Skeletal muscle satellite cell (primary cell): Measurements from ENCODE around the gene ZFAND3.

Source experiments
- H3K27me3 ChIP-seq: 2 replicates; pipeline ENCODE4 v1.7.0; 2013; ENCODE audit warnings: low read length; ENCODE audit not compliant: control insufficient read depth, insufficient read depth
- H3K36me3 ChIP-seq: 2 replicates; pipeline ENCODE4 v1.7.0; 2013; ENCODE audit warnings: mild to moderate bottlenecking, control low read depth, low read length; ENCODE audit not compliant: insufficient read depth
- H3K4me1 ChIP-seq: 2 replicates; pipeline ENCODE4 v1.7.0; 2013; ENCODE audit warnings: low read length; ENCODE audit not compliant: control insufficient read depth, insufficient read depth
- H3K4me2 ChIP-seq: 2 replicates; pipeline ENCODE4 v1.7.0; 2013; ENCODE audit warnings: mild to moderate bottlenecking, low read length
- H3K4me3 ChIP-seq: 2 replicates; pipeline ENCODE4 v1.7.0; 2013; ENCODE audit warnings: low read length
- H3K9ac ChIP-seq: 2 replicates; pipeline ENCODE4 v1.7.0; 2013; ENCODE audit warnings: mild to moderate bottlenecking, low read depth, low read length, moderate library complexity
- H3K9me3 ChIP-seq: replicated peaks from 2 replicates; pipeline ENCODE4 v1.7.0; 2013; ENCODE audit warnings: mild to moderate bottlenecking, control low read depth, low read length

The ZFAND3 gene

GRCh38 chr6:38157905-38158304, 338.4 kb downstream of the ZFAND3 start:
- Histone ChIP-seq H3K4me1 (peaks cover 12% of the 10 kb centered on the region), H3K36me3 (peaks cover 8% of the 10 kb centered on the region), H3K9ac (no peak overlapping the region), H3K9me3 (no peaks in the 10 kb centered on the region), H3K4me2 (no peak overlapping the region), H3K4me3 (no peak overlapping the region), H3K27me3 (no peaks in the 10 kb centered on the region)

GRCh38 chr6:38158762-38159350, 339.3 kb downstream of the ZFAND3 start:
- Histone ChIP-seq H3K4me3 (no peak overlapping the region), H3K36me3 (peaks cover 4% of the 10 kb centered on the region), H3K4me1 (peaks cover 12% of the 10 kb centered on the region), H3K9ac (no peak overlapping the region), H3K9me3 (no peaks in the 10 kb centered on the region), H3K4me2 (no peak overlapping the region), H3K27me3 (no peaks in the 10 kb centered on the region)

- H3K4me1 ChIP-seq = peaks cover 12% of the 10 kb centered on the region
- H3K36me3 ChIP-seq = peaks cover 3% of the 10 kb centered on the region
- H3K4me2 ChIP-seq = no peak overlapping the region
- no peak overlapping the region for H3K4me3 ChIP-seq
- no peaks in the 10 kb centered on the region for H3K9me3 ChIP-seq
- H3K27me3 ChIP-seq = no peaks in the 10 kb centered on the region
- no peak overlapping the region for H3K9ac ChIP-seq
Observed at GRCh38 chr6:38159596-38159995, 340.1 kb downstream of the ZFAND3 start.

- H3K27me3 ChIP-seq = no peaks in the 10 kb centered on the region
- peaks cover 5% of the 10 kb centered on the region for H3K4me1 ChIP-seq
- H3K4me3 ChIP-seq = no peak overlapping the region
- no peaks in the 10 kb centered on the region for H3K9me3 ChIP-seq
- H3K9ac ChIP-seq = no peak overlapping the region
- H3K4me2 ChIP-seq = no peak overlapping the region
- peaks cover 3% of the 10 kb centered on the region for H3K36me3 ChIP-seq
Observed at GRCh38 chr6:38160831-38161230, 341.3 kb downstream of the ZFAND3 start.

GRCh38 chr6:38161331-38161730, 341.8 kb downstream of the ZFAND3 start:
- Histone ChIP-seq H3K27me3 (no peaks in the 10 kb centered on the region), H3K4me3 (no peak overlapping the region), H3K9me3 (no peaks in the 10 kb centered on the region), H3K9ac (no peak overlapping the region), H3K36me3 (peaks cover 3% of the 10 kb centered on the region), H3K4me1 (peaks cover under 1% of the 10 kb centered on the region), H3K4me2 (no peak overlapping the region)

GRCh38 chr6:38161754-38162492, 342.4 kb downstream of the ZFAND3 start:
- Histone ChIP-seq H3K9ac (no peak overlapping the region), H3K27me3 (no peaks in the 10 kb centered on the region), H3K9me3 (no peaks in the 10 kb centered on the region), H3K36me3 (peaks cover 2% of the 10 kb centered on the region), H3K4me3 (no peak overlapping the region), H3K4me1 (no peaks in the 10 kb centered on the region), H3K4me2 (no peak overlapping the region)

- Histone ChIP-seq H3K4me1 (no peaks in the 10 kb centered on the region), H3K9me3 (no peaks in the 10 kb centered on the region), H3K4me2 (no peak overlapping the region), H3K4me3 (no peak overlapping the region), H3K27me3 (no peaks in the 10 kb centered on the region), H3K9ac (no peak overlapping the region), H3K36me3 (no peaks in the 10 kb centered on the region)
Observed at GRCh38 chr6:38162493-38163185, 343.1 kb downstream of the ZFAND3 start.

GRCh38 chr6:38163186-38164130, 343.9 kb downstream of the ZFAND3 start:
- Histone ChIP-seq H3K9ac (no peak overlapping the region), H3K36me3 (no peaks in the 10 kb centered on the region), H3K4me2 (no peak overlapping the region), H3K27me3 (no peaks in the 10 kb centered on the region), H3K4me3 (no peak overlapping the region), H3K9me3 (no peaks in the 10 kb centered on the region), H3K4me1 (no peaks in the 10 kb centered on the region)

GRCh38 chr6:38164131-38164481, 344.6 kb downstream of the ZFAND3 start:
- Histone ChIP-seq H3K4me2 (no peak overlapping the region), H3K4me3 (no peak overlapping the region), H3K4me1 (no peaks in the 10 kb centered on the region), H3K36me3 (no peaks in the 10 kb centered on the region), H3K27me3 (no peaks in the 10 kb centered on the region), H3K9ac (no peak overlapping the region), H3K9me3 (no peaks in the 10 kb centered on the region)

GRCh38 chr6:38164671-38165108, 345.2 kb downstream of the ZFAND3 start:
- H3K4me2 ChIP-seq = no peak overlapping the region
- H3K36me3 ChIP-seq = no peaks in the 10 kb centered on the region

More at GRCh38 chr6:38164671-38165108, 345.2 kb downstream of the ZFAND3 start:
- H3K4me3 ChIP-seq = no peak overlapping the region
- no peaks in the 10 kb centered on the region for H3K27me3 ChIP-seq
- no peaks in the 10 kb centered on the region for H3K4me1 ChIP-seq
- H3K9ac ChIP-seq = no peak overlapping the region
- no peaks in the 10 kb centered on the region for H3K9me3 ChIP-seq
